ENCODE measurements around the gene NFE2. TPM values are rescaled to one million over a fixed set of nuclear protein-coding genes. Genes with fewer than 3 reads are reported as not detected.

NFE2 gene
- total RNA-seq, 1 experiment from 2014 or later: 2.4 TPM

DNA sequence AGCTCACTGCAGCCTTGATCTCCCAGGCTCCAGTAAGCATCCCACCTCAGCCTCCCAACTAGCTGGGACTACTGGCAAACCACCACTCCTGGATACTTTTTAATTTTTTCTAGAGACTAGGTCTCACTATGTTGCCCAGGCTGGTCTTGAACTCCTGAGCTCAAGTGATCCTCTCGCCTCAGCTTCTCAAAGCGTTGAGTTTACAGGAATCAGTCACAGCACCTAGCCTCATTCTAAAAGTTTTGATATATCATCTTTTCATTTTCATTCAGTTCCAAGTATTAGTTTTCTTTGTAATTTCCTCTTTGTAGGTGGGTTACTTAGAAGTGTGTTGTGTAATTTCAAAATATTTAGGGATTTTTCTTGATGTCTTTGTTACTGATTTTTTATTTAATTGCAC lies 30.5 kb downstream of the NFE2 start:
- no peak for ATAC-seq
- peaks cover 26% of the 10 kb centered on the region for H3K36me3 Mint-ChIP-seq
- no peaks in the 10 kb centered on the region for H3K27me3 Mint-ChIP-seq (ENCODE audit: low read depth)
- no peaks in the 10 kb centered on the region for H3K9me3 Mint-ChIP-seq
- H3K4me1 Mint-ChIP-seq: peaks cover 4% of the 10 kb centered on the region
- ChIA-PET POLR2A (interaction anchor here (0.6 to 2.7 kb wide), 3 partner anchors 9 to 11 kb away, joined by 3 to 8 read pairs (median 7); partner anchors contain the start of gene CBX5), CTCF (interaction anchor here (1.1 to 2.6 kb wide), 2 partner anchors 19 to 62 kb away, joined by 3 to 9 read pairs; no protein-coding TSS in a partner anchor)
- peak overlapping the region; percentile 78 for H3K27ac Mint-ChIP-seq
- no peak overlapping the region for H3K4me3 Mint-ChIP-seq
- no peak for DNase-seq (ENCODE audit: low spot score)
- TF ChIP-seq FOXJ3 (CRISPR knock-in tag; IDR thresholded peaks at IDR 0.05; ENCODE audit: borderline replicate concordance): no peak
- no peak for TF ChIP-seq OVOL2 (CRISPR knock-in tag; IDR thresholded peaks at IDR 0.05; ENCODE audit: borderline replicate concordance)
- TF ChIP-seq ZNF281 (CRISPR knock-in tag; IDR thresholded peaks at IDR 0.05): no peak
- TF ChIP-seq, protein P1, sequence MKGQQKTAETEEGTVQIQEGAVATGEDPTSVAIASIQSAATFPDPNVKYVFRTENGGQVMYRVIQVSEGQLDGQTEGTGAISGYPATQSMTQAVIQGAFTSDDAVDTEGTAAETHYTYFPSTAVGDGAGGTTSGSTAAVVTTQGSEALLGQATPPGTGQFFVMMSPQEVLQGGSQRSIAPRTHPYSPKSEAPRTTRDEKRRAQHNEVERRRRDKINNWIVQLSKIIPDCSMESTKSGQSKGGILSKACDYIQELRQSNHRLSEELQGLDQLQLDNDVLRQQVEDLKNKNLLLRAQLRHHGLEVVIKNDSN (CRISPR knock-in tag; IDR thresholded peaks at IDR 0.05): no peak
- no peak for TF ChIP-seq AR (CRISPR knock-in tag; IDR thresholded peaks at IDR 0.05)
- no peak for TF ChIP-seq EMX1 (CRISPR knock-in tag; IDR thresholded peaks at IDR 0.05)
- no peak for TF ChIP-seq ETV6 (CRISPR knock-in tag; IDR thresholded peaks at IDR 0.05)

GRCh38 chr12:54266852-54267251 lies 34.0 kb downstream of the NFE2 start:
- peaks cover 31% of the 10 kb centered on the region for H3K4me1 Mint-ChIP-seq
- TF ChIP-seq ZNF396 (CRISPR knock-in tag; IDR thresholded peaks at IDR 0.05; ENCODE audit: borderline replicate concordance): no peak
- TF ChIP-seq PREB (CRISPR knock-in tag; IDR thresholded peaks at IDR 0.05; ENCODE audit: borderline replicate concordance): no peak
- TF ChIP-seq ESRRA (CRISPR knock-in tag; IDR thresholded peaks at IDR 0.05; ENCODE audit: borderline replicate concordance): no peak
- TF ChIP-seq GABPB1 (CRISPR knock-in tag; IDR thresholded peaks at IDR 0.05): no peak
- no peak for TF ChIP-seq RORB (CRISPR knock-in tag; IDR thresholded peaks at IDR 0.05)
- TF ChIP-seq E2F4 (CRISPR knock-in tag; IDR thresholded peaks at IDR 0.05; ENCODE audit: borderline replicate concordance, low read depth): no peak
- TF ChIP-seq, protein P2, sequence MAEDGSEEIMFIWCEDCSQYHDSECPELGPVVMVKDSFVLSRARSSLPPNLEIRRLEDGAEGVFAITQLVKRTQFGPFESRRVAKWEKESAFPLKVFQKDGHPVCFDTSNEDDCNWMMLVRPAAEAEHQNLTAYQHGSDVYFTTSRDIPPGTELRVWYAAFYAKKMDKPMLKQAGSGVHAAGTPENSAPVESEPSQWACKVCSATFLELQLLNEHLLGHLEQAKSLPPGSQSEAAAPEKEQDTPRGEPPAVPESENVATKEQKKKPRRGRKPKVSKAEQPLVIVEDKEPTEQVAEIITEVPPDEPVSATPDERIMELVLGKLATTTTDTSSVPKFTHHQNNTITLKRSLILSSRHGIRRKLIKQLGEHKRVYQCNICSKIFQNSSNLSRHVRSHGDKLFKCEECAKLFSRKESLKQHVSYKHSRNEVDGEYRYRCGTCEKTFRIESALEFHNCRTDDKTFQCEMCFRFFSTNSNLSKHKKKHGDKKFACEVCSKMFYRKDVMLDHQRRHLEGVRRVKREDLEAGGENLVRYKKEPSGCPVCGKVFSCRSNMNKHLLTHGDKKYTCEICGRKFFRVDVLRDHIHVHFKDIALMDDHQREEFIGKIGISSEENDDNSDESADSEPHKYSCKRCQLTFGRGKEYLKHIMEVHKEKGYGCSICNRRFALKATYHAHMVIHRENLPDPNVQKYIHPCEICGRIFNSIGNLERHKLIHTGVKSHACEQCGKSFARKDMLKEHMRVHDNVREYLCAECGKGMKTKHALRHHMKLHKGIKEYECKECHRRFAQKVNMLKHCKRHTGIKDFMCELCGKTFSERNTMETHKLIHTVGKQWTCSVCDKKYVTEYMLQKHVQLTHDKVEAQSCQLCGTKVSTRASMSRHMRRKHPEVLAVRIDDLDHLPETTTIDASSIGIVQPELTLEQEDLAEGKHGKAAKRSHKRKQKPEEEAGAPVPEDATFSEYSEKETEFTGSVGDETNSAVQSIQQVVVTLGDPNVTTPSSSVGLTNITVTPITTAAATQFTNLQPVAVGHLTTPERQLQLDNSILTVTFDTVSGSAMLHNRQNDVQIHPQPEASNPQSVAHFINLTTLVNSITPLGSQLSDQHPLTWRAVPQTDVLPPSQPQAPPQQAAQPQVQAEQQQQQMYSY (CRISPR knock-in tag; IDR thresholded peaks at IDR 0.05): no peak
- no peak for TF ChIP-seq CBFB (CRISPR knock-in tag; IDR thresholded peaks at IDR 0.05; ENCODE audit: low read depth)
- TF ChIP-seq TEAD1 (CRISPR knock-in tag; IDR thresholded peaks at IDR 0.05): no peak
- TF ChIP-seq JAZF1 (CRISPR knock-in tag; IDR thresholded peaks at IDR 0.05): no peak
- TF ChIP-seq FOXP1 (CRISPR knock-in tag; IDR thresholded peaks at IDR 0.05; ENCODE audit: borderline replicate concordance): no peak
- TF ChIP-seq GTF2I (CRISPR knock-in tag; conservative IDR thresholded peaks at IDR 0.05): no peak
- TF ChIP-seq CREM (CRISPR knock-in tag; IDR thresholded peaks at IDR 0.05): no peak
- no peak for TF ChIP-seq GRHL2 (CRISPR knock-in tag; IDR thresholded peaks at IDR 0.05; ENCODE audit: insufficient replicate concordance, severe bottlenecking)
- TF ChIP-seq, protein P1 (CRISPR knock-in tag; IDR thresholded peaks at IDR 0.05): no peak
- TF ChIP-seq ZNF138 (CRISPR knock-in tag; conservative IDR thresholded peaks at IDR 0.05): no peak
- H3K36me3 Mint-ChIP-seq: 0 out of 2 replicates have a peak, but pooled peaks cover 4% of the 10 kb centered on the region
- H3K9me3 Mint-ChIP-seq: no peaks in the 10 kb centered on the region
- peak overlapping the region; percentile 13 for H3K27ac Mint-ChIP-seq
- CTCF ChIA-PET: interaction anchor here (2.1 kb wide), 1 partner anchor 58 kb away, joined by 5 read pairs; the partner anchor contains the start of gene COPZ1
- H3K4me3 Mint-ChIP-seq: no peak overlapping the region
- POLR2A ChIA-PET: interaction anchor here (1.4 kb wide), 1 partner anchor 20 kb away, joined by 6 read pairs; no protein-coding TSS in a partner anchor
- DNase-seq (ENCODE audit: low spot score) (no peak), ATAC-seq (no peak)
- no peaks in the 10 kb centered on the region for H3K27me3 Mint-ChIP-seq (ENCODE audit: low read depth)
